ENCODE data around the gene LRRC1.

GRCh38 chr6:53906842-53907241 is 112.0 kb downstream of the LRRC1 start:
- TF ChIP-seq CTCF (IDR thresholded peaks at IDR 0.05 in 8 of 11, conservative IDR thresholded peaks at IDR 0.05 in 3 of 11), result no peak
- TF ChIP-seq POLR2A (IDR thresholded peaks at IDR 0.05), result no peak
- no peak for TF ChIP-seq POLR2AphosphoS5 (IDR thresholded peaks at IDR 0.05)

All from spleen (tissue), 7 donors.